GM11168 (cell line): ENCODE results near the gene SEC24D.

Source experiments
- in situ Hi-C: fragments of 300-500 bp; cut with MboI; formaldehyde crosslinking; loops from one replicate; pipeline ENCODE4 v1.12.0; 2022; ENCODE audit warnings: low sequenced_read_pairs; ENCODE audit not compliant: unreplicated experiment

The SEC24D gene

DNA sequence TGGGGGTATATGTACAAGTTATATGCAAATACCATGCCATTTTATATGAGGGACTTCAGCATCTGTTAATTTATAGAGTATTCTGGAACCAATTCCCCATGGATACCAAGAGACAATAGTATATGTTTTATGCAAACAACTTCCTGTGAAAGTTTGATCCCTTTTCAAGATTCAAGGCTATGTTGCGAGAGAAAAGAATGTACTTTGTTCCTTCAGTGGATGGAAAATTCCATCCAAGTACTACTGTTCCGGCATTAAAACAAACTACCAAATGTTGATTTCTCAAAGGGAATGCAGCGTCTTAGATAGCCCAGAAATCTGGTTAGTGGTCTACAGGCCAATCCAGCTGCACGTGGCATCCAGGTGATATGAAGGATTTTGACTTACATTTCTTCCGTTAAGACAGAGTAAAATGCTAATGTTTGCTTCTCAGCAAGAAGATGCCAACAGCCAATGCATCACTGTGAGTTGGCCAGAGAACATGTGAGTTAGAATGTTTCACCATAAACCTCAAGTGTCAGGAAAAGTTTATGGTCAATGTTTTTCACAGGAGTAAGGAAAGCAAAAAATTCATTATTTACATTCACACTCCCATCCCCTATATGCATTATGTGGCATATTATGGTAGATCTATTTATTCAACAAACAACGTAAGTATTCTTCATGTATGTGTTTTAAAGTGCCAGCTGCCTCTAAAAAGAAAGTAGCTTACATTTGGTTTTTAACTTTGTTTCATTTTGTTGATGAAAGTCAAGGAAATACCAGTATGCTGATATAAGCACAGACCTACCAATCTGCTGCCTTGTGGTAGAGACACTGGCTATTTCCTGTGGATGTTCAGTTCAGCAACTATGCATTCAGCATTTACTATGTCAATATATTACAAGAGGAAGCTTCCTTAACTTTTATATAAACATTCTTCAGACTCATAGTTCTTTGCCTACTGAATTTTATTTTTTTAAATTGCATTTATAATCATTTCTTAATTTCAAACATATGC lies 106.3 kb downstream of the SEC24D start:
- in situ Hi-C loops, result no loop called here

DNA sequence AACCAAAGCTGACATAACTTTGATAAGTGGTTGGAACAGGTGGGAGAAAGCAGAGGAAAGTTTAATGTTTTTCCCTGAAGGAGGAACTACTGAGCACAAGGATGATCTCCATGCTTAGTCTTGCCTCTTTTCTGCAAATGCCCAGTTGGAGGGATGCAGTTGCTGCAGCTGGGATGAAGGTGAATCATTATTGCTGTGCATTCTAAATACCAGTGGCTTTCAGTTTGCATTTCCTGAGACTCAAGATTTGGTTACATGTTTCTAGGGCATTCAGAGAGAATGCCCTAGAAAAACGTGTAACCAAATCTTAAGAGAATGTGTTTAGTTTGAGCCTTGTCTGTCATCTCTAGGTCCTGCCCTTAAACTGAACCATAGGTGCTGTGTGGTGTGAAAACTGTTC lies 108.6 kb downstream of the SEC24D start:
- in situ Hi-C loops, result no loop called here

DNA sequence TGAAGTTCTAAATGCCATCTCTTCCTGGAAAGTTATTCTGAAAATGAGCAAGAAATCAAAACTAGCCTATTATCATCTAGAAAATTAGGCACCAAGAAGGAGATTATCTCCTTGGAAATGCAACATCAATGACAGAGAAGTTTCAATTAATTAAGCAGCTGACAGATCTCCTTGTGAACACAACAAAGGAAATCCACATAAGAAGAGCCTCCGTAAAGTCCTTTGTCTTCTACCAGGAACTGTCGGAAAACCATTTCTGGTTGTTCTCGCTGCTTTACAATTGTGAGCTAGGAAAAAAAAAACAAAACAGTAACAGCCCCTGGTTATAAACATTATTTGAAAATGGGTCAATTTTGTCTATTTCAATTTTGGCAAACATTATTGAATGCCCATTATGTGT lies 112.6 kb downstream of the SEC24D start:
- in situ Hi-C loops, result no loop called here

DNA sequence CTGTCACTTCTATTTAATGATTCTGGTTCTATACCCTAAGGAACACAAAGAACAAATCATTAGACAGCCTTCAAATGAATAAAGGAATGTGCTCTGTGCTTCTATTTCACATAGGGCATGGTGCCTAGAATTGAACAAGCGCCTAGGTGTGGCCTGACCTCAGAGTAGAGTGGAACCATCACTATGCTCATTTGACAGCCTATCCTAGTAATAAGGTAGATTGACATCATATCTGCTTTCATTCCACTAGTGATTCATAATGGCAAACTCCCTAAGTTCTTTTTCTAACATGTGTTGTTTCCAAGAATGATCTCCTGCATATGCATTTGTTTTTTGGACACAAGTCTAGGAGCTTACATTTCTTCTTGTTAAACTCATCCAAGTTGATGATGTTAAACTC lies 114.2 kb downstream of the SEC24D start:
- in situ Hi-C loops, result no loop called here

DNA sequence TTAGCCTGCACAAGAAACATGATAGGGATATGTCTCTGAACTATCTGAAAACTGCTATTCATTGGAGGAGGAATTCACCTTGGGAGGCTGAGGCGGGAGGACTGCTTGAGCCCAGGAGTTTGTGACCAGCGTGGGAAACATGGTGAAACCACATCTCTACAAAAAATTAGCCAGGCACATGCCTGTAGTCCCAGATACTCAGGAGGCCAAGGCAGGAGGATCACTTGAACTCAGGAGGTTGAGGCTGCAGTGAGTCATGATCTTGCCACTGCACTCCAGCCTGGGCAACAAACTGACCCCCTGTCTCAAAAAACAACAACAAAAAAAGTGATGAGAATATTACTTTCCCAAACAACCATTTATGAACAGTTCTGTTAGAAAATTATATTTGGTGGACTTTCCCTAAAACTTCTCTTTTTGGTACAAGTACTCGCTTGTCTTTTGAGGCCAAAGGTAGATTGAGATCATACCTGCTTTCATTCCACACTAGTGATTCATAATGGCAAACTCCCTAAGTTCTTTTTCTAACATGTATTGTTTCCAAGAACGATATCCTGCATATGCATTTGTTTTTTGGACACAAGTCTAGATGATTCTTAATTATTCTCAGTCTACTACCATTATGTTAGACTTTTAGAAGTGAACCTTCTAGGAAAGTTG lies 117.3 kb downstream of the SEC24D start:
- in situ Hi-C loops, result no loop called here

DNA sequence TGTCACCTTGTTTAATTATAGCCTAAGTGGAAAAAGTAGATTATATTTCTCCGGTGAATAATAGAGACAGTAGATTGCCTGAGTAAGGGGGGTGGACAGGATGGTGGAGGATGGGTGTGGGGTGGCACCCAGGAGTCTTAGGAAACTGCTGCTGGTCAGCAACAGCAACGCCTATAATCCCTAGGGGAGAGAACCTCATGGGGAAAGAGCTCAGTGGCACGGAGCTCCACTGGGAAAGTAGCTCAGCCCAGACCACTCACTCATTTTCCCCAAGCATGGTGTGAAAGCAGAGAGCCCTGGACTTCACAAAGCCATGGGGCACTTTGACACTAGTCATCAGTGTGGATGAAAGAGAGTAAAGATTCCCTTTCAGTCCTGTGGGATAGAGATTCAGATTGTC lies 119.6 kb downstream of the SEC24D start:
- in situ Hi-C loops, result no loop called here

DNA sequence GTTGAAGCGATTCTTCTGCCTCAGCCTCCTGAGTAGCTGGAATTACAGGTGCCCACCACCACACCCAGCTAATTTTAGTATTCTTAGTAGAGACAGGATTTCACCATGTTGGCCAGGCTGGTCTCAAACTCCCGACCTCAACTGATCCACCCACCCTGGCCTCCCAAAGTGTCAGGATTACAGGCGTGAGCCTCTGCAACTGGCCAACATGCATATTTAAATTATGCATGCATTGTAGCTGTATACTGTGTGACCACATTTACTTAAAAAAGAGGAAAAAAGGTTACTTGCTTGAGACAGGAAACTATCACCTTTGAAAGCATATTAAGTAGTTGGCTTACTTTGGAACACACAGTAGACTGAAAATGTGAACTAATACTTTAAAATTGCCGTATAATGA lies 121.2 kb downstream of the SEC24D start:
- in situ Hi-C loops, result no loop called here

DNA sequence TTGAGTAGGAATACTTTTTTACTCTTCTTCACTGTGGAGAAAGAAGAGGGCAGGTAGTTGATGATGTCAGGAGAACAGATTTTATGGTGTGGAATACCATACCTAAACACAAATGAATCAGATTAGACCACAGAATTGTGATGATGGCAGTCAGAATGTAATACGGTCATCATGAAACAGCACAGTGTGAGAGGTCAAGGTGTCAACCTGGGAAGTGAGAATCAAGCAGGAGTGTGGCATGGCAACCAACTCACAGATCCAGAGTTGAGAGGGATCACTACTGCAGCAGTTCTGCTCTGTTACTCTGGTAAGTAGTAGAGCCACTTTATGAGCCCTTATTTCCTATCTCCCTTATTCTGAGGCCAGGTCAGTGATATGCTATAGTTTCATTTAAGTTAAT lies 123.1 kb downstream of the SEC24D start:
- in situ Hi-C loops, result no loop called here

DNA sequence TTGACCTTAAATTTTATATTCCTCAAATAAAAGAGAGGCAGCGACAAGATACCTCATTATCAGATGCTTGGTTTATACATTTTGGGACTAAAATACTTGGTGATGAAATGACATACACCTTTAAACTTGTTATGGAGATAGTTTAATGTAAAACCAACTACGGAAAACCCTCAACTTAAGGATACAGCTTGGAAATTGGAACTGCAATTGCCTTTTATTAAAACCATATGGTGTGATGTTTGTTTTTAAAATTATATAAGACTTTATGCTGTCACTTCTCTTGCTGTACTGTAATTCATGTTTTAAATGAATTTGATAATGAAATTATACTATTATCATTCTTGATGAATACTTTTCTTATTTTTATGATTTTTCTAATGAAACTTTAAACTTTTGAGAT lies 124.9 kb downstream of the SEC24D start:
- in situ Hi-C loops, result no loop called here

DNA sequence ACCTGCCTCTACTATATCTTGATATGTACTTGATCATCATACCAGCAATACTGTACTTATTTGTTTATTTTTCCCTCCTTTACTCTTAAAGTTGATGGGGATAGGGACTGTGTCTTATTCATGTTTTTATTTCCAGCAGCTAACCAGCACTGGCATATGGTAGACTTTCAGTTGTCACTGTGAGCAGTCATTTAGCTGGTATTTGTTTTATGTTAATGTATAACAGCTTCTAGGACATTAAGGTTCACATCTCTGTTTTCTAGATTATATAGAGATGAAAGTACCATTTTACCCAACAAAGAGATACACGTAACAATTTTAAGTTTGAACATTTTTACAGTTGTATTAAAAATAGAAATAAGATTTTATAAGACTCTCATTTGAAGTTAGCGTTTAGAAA lies 132.8 kb downstream of the SEC24D start:
- in situ Hi-C loops, result no loop called here

DNA sequence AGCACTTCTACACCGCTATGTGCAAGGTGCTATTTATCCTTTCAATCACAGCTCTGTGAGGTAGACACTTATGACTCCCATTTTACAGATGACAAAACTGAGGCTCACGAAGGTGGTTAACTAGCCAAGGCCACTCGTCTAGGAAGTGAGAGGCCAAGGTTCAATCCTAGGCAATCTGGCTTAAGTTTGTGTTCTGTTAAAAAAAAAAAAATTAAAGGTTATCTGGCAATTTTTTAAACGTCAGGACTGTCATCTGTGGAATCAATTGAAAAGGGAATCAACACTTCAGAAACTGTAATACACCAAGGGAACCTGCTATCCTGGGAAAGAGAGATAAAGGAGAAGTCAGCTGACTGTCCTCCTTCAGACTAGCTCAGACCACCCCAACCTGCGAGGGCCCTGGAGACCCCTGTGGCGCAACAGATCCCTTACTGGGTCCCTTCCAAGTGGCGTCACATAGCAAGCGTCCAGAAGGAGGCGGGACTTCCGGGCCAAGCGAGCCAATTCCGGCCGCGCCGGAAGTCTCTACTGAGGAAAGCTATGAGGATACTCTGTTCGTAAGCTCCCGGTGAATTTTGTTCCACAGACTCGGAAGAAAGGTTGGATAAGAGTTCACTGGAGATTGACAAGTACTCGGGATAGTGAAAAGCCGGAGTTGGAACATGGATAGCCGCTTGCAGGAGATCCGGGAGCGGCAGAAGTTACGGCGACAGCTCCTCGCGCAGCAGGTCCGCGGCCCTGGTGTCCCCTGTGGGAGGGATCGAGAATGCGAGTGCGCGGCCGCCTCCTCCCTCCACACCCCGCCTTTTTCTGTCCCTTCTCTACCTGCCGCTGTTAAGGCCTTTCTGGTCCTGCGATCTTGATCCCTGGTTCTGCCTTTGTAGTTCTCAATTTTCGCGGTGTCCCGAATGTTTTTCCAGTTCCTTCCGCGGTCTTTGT lies 150.8 kb downstream of the SEC24D start, which contains the start of gene METTL14:
Gene METTL14 (plus strand): TSS at position 520 of the 939 bp plus-strand sequence. CDS start 143 bp downstream, at position 663.
- in situ Hi-C loops, result no loop called here

DNA sequence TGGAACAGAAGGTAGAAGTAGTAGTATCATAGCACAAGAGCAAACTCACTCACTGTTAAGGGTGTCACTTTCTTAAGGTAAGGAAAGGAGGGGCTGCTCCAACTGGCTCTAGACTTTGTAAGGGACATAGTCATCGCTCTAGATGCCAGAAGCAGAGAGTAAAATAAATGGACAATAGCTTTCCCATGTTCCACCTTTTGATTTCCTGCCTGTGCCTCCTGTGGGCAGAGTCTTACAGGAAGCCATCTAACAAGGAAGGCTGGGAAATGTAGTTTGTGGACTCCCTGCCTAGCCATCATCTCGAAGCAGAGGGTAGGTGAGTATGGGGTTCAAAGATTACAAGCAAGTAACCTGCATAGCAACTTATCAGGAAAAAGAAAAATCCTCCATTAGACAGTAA lies 152.4 kb downstream of the SEC24D start:
- in situ Hi-C loops, result no loop called here

DNA sequence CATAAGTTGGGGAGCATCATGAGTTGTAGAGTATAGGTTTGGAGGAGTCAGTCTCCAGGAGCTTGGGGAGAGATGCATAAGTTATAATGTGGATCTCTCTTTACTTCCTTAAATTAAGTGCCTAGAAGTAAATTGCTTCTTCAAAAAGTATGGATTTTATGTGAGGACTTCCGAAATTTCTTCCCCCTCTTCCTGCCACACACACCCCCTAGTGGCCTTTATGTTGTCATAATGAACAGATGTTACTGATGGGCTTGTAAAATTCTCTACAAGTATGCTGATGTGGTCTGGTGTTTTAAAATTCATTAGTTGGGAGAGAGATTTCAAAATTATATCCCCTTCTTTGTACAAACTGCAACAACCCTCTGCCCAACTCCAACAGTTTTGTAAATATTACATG lies 153.0 kb downstream of the SEC24D start:
- in situ Hi-C loops, result no loop called here

DNA sequence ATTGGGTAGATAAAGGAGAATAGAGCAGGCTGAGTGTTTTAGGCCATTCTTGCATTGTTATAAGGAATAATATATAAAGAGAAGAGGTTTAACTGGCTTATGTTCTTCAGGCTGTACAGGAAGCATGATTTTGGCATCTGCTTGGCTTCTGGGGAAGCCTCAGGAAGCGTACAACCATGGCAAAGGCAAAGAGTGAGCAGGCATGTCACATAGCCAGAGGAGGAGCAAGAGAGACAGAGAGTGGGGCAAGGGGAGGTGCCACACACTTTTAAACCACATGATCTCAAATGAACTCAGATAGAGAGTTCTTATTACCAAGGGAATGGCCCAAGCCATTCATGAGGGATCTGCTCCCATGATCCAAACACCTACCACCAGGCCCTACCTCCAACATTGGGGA lies 155.1 kb downstream of the SEC24D start:
- in situ Hi-C loops, result no loop called here

DNA sequence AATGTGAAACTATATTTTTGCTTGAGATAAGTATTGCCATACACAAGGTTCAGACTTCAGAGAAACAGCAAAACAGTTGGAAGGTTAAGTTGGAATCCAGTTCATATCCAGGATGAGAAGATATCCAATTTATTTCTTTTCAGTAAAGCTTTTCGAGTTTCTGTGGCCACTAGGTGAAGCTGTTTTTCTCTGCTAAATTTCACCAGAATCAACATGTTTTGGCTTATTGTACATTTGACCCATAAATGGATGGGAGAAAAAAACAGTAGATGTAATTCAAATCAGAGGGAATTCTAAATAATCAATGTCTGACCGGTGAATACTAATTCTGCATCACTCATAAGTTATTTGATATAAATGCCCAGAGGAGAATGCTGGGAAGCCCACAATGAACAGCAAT lies 159.8 kb downstream of the SEC24D start:
- in situ Hi-C loops, result no loop called here
